Fibroblast of pulmonary artery (primary cell): Measurements from ENCODE around the gene GOT1.
A peak's percentile ranks its signal among the peaks of the same experiment; 100 is the strongest.

Experiments used
- DNase-seq: peaks from one replicate; pipeline ENCODE4 v3.0.0-alpha.2; 2010; ENCODE audit warnings: low read depth
- H3K4me3 ChIP-seq: replicated peaks from 2 replicates; pipeline ENCODE4 v1.5.1; 2011; ENCODE audit warnings: low read depth, mild to moderate bottlenecking, control low read depth, low read length, moderate library complexity
- CTCF ChIP-seq: IDR thresholded peaks from 2 replicates; pipeline ENCODE4 v1.5.1; 2011; ENCODE audit warnings: mild to moderate bottlenecking, control low read depth, low read length, inconsistent platforms; ENCODE audit errors: missing control alignments

GOT1 gene

GRCh38 chr10:99438890-99439289 is 8.5 kb upstream of the GOT1 start:
- no peak for DNase-seq
- H3K4me3 ChIP-seq = no peak overlapping the region
- TF ChIP-seq CTCF = no peak

GRCh38 chr10:99435986-99436638 is 5.7 kb upstream of the GOT1 start:
- peak; percentile 50 for TF ChIP-seq CTCF
- peak; percentile 69 for DNase-seq
- H3K4me3 ChIP-seq = no peak overlapping the region

DNA sequence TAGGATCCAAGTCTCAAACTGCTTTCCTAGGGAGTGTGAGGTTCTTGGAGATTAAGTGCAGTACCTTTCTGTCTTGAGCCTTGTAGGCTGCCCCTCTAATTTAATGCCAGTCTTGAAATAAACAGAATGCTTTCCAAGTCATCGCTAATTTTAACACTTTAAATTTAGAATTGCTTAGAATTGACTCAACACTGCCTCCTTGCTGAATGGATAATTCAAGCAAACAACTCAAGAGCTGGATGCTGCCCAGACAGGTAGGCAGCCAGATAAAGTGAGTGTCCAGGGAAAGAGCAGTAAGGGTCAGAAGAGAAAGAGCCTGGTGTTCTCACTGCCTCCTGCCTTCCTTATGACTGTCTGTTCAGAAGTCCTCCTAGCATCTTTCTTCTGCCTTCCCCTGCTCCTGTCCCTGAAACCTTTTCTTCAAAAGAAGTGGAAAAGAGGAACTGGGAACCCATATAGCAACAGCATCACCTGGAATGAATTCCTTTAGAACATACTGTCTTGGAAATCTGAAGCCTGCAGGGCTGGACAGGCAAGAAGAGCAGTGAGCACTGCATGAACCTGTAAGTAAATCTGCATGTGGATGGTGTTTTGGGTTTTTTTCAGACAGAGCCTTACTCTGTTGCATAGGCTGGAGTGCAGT is 3.1 kb upstream of the GOT1 start:
- TF ChIP-seq CTCF = peak; percentile 18
- H3K4me3 ChIP-seq = no peak overlapping the region
- no peak for DNase-seq

DNA sequence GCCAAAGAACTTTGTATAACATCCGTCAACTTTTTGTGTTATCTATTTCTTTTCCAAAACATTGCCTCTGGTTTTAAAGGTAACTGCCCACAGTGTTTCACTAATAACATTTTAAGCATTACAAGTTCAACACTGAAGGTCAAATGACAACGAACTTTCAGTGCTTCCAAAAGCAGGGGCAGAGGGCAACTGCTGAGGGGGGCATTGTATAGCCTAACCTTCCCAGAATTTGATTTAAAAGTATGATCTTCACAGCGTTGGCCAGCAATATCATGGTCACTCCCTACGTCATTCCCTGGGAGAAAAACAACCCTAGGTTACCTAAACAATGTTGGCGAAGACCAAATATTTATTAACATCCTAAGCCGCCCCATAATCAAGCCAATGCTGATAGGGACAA is 2.5 kb upstream of the GOT1 start:
- H3K4me3 ChIP-seq = no peak overlapping the region
- no peak for TF ChIP-seq CTCF
- no peak for DNase-seq

DNA sequence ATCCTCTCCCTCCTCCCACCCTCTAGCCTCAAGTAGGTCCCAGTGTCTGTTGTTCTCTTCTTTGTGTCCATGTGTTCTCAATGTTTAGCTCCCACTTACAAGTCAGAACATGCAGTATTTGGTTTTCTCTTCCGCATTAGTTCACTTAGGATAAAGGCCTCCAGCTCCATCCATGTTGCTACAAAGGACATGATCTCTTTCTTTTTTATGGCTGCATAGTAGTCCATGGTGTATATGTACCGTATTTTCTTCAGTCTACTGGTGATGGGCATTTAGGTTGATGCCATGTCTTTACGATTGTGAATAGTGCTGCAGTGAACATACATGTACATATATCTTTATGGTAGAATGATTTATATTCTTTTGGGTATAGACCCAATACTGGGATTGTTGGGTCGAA is 1.6 kb upstream of the GOT1 start:
- no peak for TF ChIP-seq CTCF
- H3K4me3 ChIP-seq = peak overlapping the region; percentile 100
- no peak for DNase-seq

GRCh38 chr10:99431190-99431760 is 851 bp upstream of the GOT1 start:
- DNase-seq = peak; percentile 48
- H3K4me3 ChIP-seq = peak overlapping the region; percentile 100
- TF ChIP-seq CTCF = no peak
